HFF-Myc (cell line): ENCODE data around the gene SLC35F1.
"Not testable (repeated sequence)": the region's sequence is repeated elsewhere in the genome, so short reads cannot be mapped to it uniquely, and the experiment has no call there.

Experiments
- DNase-seq: peaks from one replicate; pipeline ENCODE4 v3.0.0-alpha.2; 2011; ENCODE audit warnings: low read depth; ENCODE audit errors: extremely low read depth
- H3K4me3 ChIP-seq: replicated peaks from 2 replicates; pipeline ENCODE4 v1.5.1; 2011; ENCODE audit warnings: low read depth, mild to moderate bottlenecking, control low read depth, low read length
- CTCF ChIP-seq: IDR thresholded peaks from 2 replicates; pipeline ENCODE4 v1.5.1; 2012; ENCODE audit warnings: mild to moderate bottlenecking, low read depth, low read length, control low read depth; ENCODE audit errors: missing control alignments

The SLC35F1 gene

GRCh38 chr6:118017301-118017848, 110.3 kb downstream of the SLC35F1 start:
- no peak for DNase-seq
- no peak overlapping the region for H3K4me3 ChIP-seq
- TF ChIP-seq CTCF, result no peak

- H3K4me3 ChIP-seq, result no peak overlapping the region
- no peak for DNase-seq
- no peak for TF ChIP-seq CTCF
Observed at GRCh38 chr6:118023771-118024170, 116.7 kb downstream of the SLC35F1 start.

DNA sequence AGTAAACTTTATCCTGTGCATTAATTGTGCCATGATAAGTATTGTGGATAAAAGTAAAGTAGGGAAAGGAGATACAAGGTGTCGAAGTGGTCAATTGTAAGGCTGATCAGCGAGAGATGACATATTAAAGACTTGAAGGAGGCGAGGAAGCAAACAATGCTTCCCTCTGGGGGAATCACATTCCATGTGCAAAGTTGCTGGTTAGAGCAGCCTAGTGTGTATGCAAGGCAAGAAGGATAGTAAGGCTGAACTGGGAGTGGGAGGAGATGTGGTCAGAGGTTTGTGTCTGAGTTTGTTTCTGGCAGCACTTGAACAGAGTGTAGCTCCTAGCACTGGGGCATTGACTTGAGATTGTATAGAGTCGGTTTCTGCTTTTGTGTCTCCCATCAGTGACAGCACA, 122.9 kb downstream of the SLC35F1 start:
- H3K4me3 ChIP-seq, result no peak overlapping the region
- no peak for TF ChIP-seq CTCF
- no peak for DNase-seq

GRCh38 chr6:118037479-118037878, 130.4 kb downstream of the SLC35F1 start:
- H3K4me3 ChIP-seq, DNase-seq: not testable (repeated sequence)

- TF ChIP-seq CTCF, result no peak
- no peak overlapping the region for H3K4me3 ChIP-seq
- DNase-seq, result no peak
Observed at GRCh38 chr6:118042855-118043254, 135.8 kb downstream of the SLC35F1 start.

GRCh38 chr6:118044275-118044674, 137.2 kb downstream of the SLC35F1 start:
- no peak for DNase-seq

GRCh38 chr6:118054082-118054481, 147.0 kb downstream of the SLC35F1 start:
- no peak overlapping the region for H3K4me3 ChIP-seq
- no peak for TF ChIP-seq CTCF
- DNase-seq, result no peak

More at GRCh38 chr6:118044275-118044674, 137.2 kb downstream of the SLC35F1 start:
- H3K4me3 ChIP-seq, result no peak overlapping the region
- TF ChIP-seq CTCF, result no peak

DNA sequence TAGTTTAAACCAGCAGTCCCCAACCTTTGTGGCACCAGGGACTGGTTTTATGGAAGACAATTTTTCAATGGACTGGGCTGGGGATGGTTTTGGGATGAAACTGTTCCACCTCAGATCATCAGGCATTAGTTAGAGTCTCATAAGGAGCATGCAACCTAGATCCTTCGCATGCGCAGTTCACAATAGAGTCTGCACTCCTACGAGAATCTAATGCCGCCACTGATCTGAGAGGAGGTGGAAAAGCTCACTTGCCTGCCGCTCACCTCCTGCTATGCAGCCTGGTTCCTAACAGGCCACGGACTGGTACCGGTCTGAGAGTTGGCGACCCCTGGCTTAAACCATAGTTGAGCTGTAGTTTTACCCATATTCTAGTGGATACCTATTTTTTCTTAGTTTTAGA, 154.6 kb downstream of the SLC35F1 start:
- TF ChIP-seq CTCF, result no peak
- no peak for DNase-seq
- no peak overlapping the region for H3K4me3 ChIP-seq
